ENCODE results near the gene KAZN.

KAZN gene

DNA sequence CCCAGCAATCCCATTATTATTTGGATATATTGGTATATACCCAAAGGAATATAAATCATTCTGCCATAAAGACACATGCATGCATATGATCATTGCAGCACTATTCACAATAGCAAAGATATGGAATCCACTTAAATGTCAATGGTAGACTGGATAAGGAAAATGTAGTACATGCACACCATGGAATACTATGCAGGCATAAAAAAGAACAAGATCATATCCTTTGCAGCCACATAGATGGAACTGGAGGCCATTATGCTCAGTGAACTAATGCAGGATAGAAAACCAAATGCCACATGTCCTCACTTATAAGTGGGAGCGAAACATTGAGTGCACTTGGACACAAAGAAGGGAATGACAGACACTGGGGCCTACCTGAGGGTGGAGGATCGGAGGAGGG, 24.6 kb downstream of the KAZN start:
- H3K4me3 ChIP-seq (ENCODE audit: low read depth, low read length): no peak overlapping the region
- no peak overlapping the region for H3K27ac ChIP-seq (ENCODE audit: low read depth, low read length)
- DNase-seq: no peak
- no peak overlapping the region for H4K12ac ChIP-seq (ENCODE audit: low read depth, low read length)
- no peaks in the 10 kb centered on the region for H3K9me3 ChIP-seq (ENCODE audit: insufficient read depth, low read depth, low read length)
- H3K4me1 ChIP-seq (ENCODE audit: control insufficient read depth in 1 of 2, insufficient read depth in 2 of 2, low read length in 2 of 2): peaks cover 9 to 14% of the 10 kb centered on the region in 2 experiments
- no peaks in the 10 kb centered on the region for H3K27me3 ChIP-seq (ENCODE audit: insufficient read depth, low read length)
- no peaks in the 10 kb centered on the region for H3K36me3 ChIP-seq (ENCODE audit: control insufficient read depth in 1 of 2, insufficient read depth in 2 of 2, low read length in 2 of 2)
- WGBS (ENCODE audit: extremely low coverage, insufficient coverage, insufficient read length): no CpG with 5 or more reads among the region's 2 CpGs
- H2AK5ac ChIP-seq (ENCODE audit: low read length): no peak overlapping the region
- no peak overlapping the region for H3K14ac ChIP-seq (ENCODE audit: low read length)
- H2BK5ac ChIP-seq (ENCODE audit: low read depth, low read length, poor library complexity): no peak overlapping the region
- H3K79me1 ChIP-seq (ENCODE audit: low read length): peaks cover 10% of the 10 kb centered on the region
- H3K23ac ChIP-seq (ENCODE audit: low read length): no peak overlapping the region
- H2AFZ ChIP-seq (ENCODE audit: insufficient read depth, low read length, poor library complexity): no peak overlapping the region
- no peak overlapping the region for H4K8ac ChIP-seq (ENCODE audit: low read depth, low read length)
- no peak overlapping the region for H2BK120ac ChIP-seq (ENCODE audit: insufficient read depth, low read length, poor library complexity)
- H3K4me2 ChIP-seq (ENCODE audit: low read length): no peak overlapping the region
- H3K9ac ChIP-seq (ENCODE audit: low read length): no peak overlapping the region
- H3K18ac ChIP-seq (ENCODE audit: low read length): no peak overlapping the region
- H3K4ac ChIP-seq (ENCODE audit: low read depth, low read length): no peak overlapping the region
- H2BK12ac ChIP-seq (ENCODE audit: low read length): no peak overlapping the region
- H4K91ac ChIP-seq (ENCODE audit: low read depth, low read length): no peak overlapping the region
- H3K79me2 ChIP-seq (ENCODE audit: control insufficient read depth, insufficient read depth, low read length, poor library complexity): no peaks in the 10 kb centered on the region

DNA sequence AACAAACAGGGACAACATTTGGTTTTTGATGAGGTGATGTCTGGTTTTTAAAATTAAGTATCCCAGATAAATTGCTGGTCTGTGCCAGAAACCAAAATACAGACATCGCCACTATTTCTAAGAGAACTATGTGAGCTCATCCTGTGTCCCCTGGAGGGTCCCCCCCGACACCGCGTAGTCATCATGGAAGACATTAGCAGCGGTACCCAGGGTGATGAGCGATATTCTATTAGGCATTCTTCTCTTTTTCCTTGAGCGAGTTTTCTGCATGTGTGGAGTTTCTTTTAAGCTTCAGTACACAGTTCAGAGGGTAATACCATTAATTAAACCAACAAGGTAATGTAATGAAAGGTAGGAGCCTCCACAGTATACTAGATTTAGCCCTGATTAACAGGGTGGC, 26.5 kb downstream of the KAZN start:
- Histone ChIP-seq H3K79me2 (ENCODE audit: control insufficient read depth, insufficient read depth, low read length, poor library complexity) (no peaks in the 10 kb centered on the region), H3K4me2 (ENCODE audit: low read length) (no peak overlapping the region), H3K14ac (ENCODE audit: low read length) (no peak overlapping the region), H2BK120ac (ENCODE audit: insufficient read depth, low read length, poor library complexity) (no peak overlapping the region), H2BK5ac (ENCODE audit: low read depth, low read length, poor library complexity) (no peak overlapping the region), H3K4ac (ENCODE audit: low read depth, low read length) (no peak overlapping the region), H3K36me3 (ENCODE audit: control insufficient read depth in 1 of 2, insufficient read depth in 2 of 2, low read length in 2 of 2) (no peaks in the 10 kb centered on the region), H2AFZ (ENCODE audit: insufficient read depth, low read length, poor library complexity) (no peak overlapping the region), H3K4me3 (ENCODE audit: low read depth, low read length) (no peak overlapping the region), H3K9ac (ENCODE audit: low read length) (no peak overlapping the region), H3K27ac (ENCODE audit: low read depth, low read length) (no peak overlapping the region), H4K12ac (ENCODE audit: low read depth, low read length) (no peak overlapping the region), H2BK12ac (ENCODE audit: low read length) (no peak overlapping the region), H3K27me3 (ENCODE audit: insufficient read depth, low read length) (no peaks in the 10 kb centered on the region), H4K91ac (ENCODE audit: low read depth, low read length) (no peak overlapping the region), H3K18ac (ENCODE audit: low read length) (no peak overlapping the region), H3K79me1 (ENCODE audit: low read length) (peaks cover 10% of the 10 kb centered on the region), H3K23ac (ENCODE audit: low read length) (no peak overlapping the region), H3K9me3 (ENCODE audit: insufficient read depth, low read depth, low read length) (no peaks in the 10 kb centered on the region), H4K8ac (ENCODE audit: low read depth, low read length) (no peak overlapping the region), H2AK5ac (ENCODE audit: low read length) (no peak overlapping the region), H3K4me1 (ENCODE audit: control insufficient read depth in 1 of 2, insufficient read depth in 2 of 2, low read length in 2 of 2) (peaks cover 11 to 14% of the 10 kb centered on the region in 2 experiments)
- DNase-seq: no peak
- WGBS (ENCODE audit: extremely low coverage, insufficient coverage, insufficient read length): no CpG with 5 or more reads among the region's 7 CpGs

- H3K4me2 ChIP-seq (ENCODE audit: low read length): no peak overlapping the region
- no peak overlapping the region for H4K12ac ChIP-seq (ENCODE audit: low read depth, low read length)
- no peak overlapping the region for H3K23ac ChIP-seq (ENCODE audit: low read length)
- no peaks in the 10 kb centered on the region for H3K79me2 ChIP-seq (ENCODE audit: control insufficient read depth, insufficient read depth, low read length, poor library complexity)
- no peak overlapping the region for H3K4ac ChIP-seq (ENCODE audit: low read depth, low read length)
- H2AK5ac ChIP-seq (ENCODE audit: low read length): no peak overlapping the region
- no peak overlapping the region for H2BK5ac ChIP-seq (ENCODE audit: low read depth, low read length, poor library complexity)
- no peaks in the 10 kb centered on the region for H3K36me3 ChIP-seq (ENCODE audit: control insufficient read depth in 1 of 2, insufficient read depth in 2 of 2, low read length in 2 of 2)
- H4K91ac ChIP-seq (ENCODE audit: low read depth, low read length): no peak overlapping the region
- H3K79me1 ChIP-seq (ENCODE audit: low read length): peaks cover 10% of the 10 kb centered on the region
- H4K8ac ChIP-seq (ENCODE audit: low read depth, low read length): no peak overlapping the region
- H3K27ac ChIP-seq (ENCODE audit: low read depth, low read length): no peak overlapping the region
- H3K4me1 ChIP-seq (ENCODE audit: control insufficient read depth in 1 of 2, insufficient read depth in 2 of 2, low read length in 2 of 2): peaks cover 11 to 14% of the 10 kb centered on the region in 2 experiments
- no peak for DNase-seq
- no peak overlapping the region for H3K18ac ChIP-seq (ENCODE audit: low read length)
- no peak overlapping the region for H3K9ac ChIP-seq (ENCODE audit: low read length)
- no peaks in the 10 kb centered on the region for H3K27me3 ChIP-seq (ENCODE audit: insufficient read depth, low read length)
- no CpG with 5 or more reads among the region's 11 CpGs for WGBS (ENCODE audit: extremely low coverage, insufficient coverage, insufficient read length)
- H2BK12ac ChIP-seq (ENCODE audit: low read length): no peak overlapping the region
- H3K14ac ChIP-seq (ENCODE audit: low read length): no peak overlapping the region
- no peak overlapping the region for H3K4me3 ChIP-seq (ENCODE audit: low read depth, low read length)
- H2BK120ac ChIP-seq (ENCODE audit: insufficient read depth, low read length, poor library complexity): no peak overlapping the region
- no peaks in the 10 kb centered on the region for H3K9me3 ChIP-seq (ENCODE audit: insufficient read depth, low read depth, low read length)
- no peak overlapping the region for H2AFZ ChIP-seq (ENCODE audit: insufficient read depth, low read length, poor library complexity)
Measured at GRCh38 chr1:14625572-14625971, 27.1 kb downstream of the KAZN start.

DNA sequence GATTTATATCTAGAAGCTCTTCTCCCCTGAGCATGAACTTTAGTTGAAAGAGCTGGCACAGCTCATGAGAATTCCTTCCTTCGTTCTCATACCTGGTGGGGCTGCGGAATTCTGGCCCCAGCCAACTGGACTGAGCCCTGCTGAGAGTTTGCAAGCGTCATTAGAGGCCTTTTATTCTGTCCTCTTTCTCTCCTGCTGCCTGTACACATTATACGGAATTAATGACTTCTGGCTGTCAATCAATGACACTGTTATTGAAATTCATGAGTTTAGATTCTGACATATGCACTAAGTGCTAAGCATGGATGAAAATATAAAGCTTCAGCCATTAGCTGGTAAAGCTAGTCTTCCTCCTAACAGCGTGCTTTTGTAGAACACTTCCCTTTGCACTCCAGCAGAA, 27.5 kb downstream of the KAZN start:
- no peak overlapping the region for H3K9ac ChIP-seq (ENCODE audit: low read length)
- H2BK120ac ChIP-seq (ENCODE audit: insufficient read depth, low read length, poor library complexity): no peak overlapping the region
- no peak overlapping the region for H4K91ac ChIP-seq (ENCODE audit: low read depth, low read length)
- H3K4me2 ChIP-seq (ENCODE audit: low read length): no peak overlapping the region
- peak overlapping the region; percentile 28 for H2BK12ac ChIP-seq (ENCODE audit: low read length)
- no peak overlapping the region for H3K14ac ChIP-seq (ENCODE audit: low read length)
- no CpG with 5 or more reads among the region's 5 CpGs for WGBS (ENCODE audit: extremely low coverage, insufficient coverage, insufficient read length)
- H3K9me3 ChIP-seq (ENCODE audit: insufficient read depth, low read depth, low read length): no peaks in the 10 kb centered on the region
- no peaks in the 10 kb centered on the region for H3K27me3 ChIP-seq (ENCODE audit: insufficient read depth, low read length)
- no peak overlapping the region for H3K23ac ChIP-seq (ENCODE audit: low read length)
- no peaks in the 10 kb centered on the region for H3K79me2 ChIP-seq (ENCODE audit: control insufficient read depth, insufficient read depth, low read length, poor library complexity)
- H2BK5ac ChIP-seq (ENCODE audit: low read depth, low read length, poor library complexity): no peak overlapping the region
- no peak overlapping the region for H3K18ac ChIP-seq (ENCODE audit: low read length)
- no peak overlapping the region for H2AK5ac ChIP-seq (ENCODE audit: low read length)
- H2AFZ ChIP-seq (ENCODE audit: insufficient read depth, low read length, poor library complexity): no peak overlapping the region
- no peak overlapping the region for H3K4me3 ChIP-seq (ENCODE audit: low read depth, low read length)
- no peak overlapping the region for H3K4ac ChIP-seq (ENCODE audit: low read depth, low read length)
- DNase-seq: no peak
- H3K4me1 ChIP-seq (ENCODE audit: control insufficient read depth in 1 of 2, insufficient read depth in 2 of 2, low read length in 2 of 2): peaks cover 11 to 14% of the 10 kb centered on the region in 2 experiments
- H3K27ac ChIP-seq (ENCODE audit: low read depth, low read length): no peak overlapping the region
- no peaks in the 10 kb centered on the region for H3K36me3 ChIP-seq (ENCODE audit: control insufficient read depth in 1 of 2, insufficient read depth in 2 of 2, low read length in 2 of 2)
- no peak overlapping the region for H4K8ac ChIP-seq (ENCODE audit: low read depth, low read length)
- H4K12ac ChIP-seq (ENCODE audit: low read depth, low read length): no peak overlapping the region
- H3K79me1 ChIP-seq (ENCODE audit: low read length): peaks cover 10% of the 10 kb centered on the region
